GM12872 (cell line): ENCODE results near the gene ELN.

Source experiments
- TF ChIP-seq, protein P1 (sequence below): IDR thresholded peaks from 3 replicates; pipeline ENCODE4 v1.5.1; 2011; ENCODE audit warnings: low read depth, mild to moderate bottlenecking, low read length, moderate library complexity; ENCODE audit not compliant: insufficient read depth

The ELN gene

DNA sequence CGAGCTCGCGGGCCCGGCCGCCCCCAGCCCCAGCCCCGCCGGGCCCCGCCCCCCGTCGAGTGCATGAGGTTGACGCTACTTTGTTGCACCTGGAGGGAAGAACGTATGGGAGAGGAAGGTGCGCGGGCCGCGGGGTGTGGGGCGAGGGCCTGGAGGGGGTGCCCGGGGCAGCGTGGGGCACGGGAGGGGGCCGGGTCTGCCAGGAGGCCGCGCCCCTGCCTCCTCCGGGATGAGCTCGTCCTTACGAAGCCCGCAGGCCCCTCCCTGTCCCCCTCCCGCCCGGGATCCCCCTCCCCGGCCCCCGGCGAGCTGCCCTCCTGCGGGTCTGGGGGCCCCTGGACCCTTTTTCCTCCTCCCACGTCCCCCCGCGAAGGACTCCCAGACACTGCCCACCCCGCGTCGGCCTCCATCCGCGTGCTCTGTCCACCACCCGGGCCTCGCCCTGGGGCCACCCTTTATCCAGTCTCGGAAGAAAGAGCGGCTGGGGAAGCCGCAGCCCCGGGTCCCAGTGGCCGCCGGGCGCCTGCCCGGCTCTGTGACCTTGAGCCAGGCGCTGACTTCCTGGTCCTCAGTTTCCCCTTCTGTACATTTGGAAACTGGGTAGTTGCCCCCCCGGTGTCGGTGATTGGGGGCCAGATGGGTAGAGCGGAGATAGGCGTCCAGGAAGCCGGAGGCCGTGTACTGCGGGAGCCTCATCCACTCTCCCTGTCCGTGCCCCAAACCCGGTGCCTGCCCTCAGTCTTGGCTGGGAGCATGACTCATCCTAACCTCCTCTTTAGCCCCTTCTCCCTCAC is 56.2 kb downstream of the ELN start:
- TF ChIP-seq, protein P1, sequence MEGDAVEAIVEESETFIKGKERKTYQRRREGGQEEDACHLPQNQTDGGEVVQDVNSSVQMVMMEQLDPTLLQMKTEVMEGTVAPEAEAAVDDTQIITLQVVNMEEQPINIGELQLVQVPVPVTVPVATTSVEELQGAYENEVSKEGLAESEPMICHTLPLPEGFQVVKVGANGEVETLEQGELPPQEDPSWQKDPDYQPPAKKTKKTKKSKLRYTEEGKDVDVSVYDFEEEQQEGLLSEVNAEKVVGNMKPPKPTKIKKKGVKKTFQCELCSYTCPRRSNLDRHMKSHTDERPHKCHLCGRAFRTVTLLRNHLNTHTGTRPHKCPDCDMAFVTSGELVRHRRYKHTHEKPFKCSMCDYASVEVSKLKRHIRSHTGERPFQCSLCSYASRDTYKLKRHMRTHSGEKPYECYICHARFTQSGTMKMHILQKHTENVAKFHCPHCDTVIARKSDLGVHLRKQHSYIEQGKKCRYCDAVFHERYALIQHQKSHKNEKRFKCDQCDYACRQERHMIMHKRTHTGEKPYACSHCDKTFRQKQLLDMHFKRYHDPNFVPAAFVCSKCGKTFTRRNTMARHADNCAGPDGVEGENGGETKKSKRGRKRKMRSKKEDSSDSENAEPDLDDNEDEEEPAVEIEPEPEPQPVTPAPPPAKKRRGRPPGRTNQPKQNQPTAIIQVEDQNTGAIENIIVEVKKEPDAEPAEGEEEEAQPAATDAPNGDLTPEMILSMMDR: no peak

DNA sequence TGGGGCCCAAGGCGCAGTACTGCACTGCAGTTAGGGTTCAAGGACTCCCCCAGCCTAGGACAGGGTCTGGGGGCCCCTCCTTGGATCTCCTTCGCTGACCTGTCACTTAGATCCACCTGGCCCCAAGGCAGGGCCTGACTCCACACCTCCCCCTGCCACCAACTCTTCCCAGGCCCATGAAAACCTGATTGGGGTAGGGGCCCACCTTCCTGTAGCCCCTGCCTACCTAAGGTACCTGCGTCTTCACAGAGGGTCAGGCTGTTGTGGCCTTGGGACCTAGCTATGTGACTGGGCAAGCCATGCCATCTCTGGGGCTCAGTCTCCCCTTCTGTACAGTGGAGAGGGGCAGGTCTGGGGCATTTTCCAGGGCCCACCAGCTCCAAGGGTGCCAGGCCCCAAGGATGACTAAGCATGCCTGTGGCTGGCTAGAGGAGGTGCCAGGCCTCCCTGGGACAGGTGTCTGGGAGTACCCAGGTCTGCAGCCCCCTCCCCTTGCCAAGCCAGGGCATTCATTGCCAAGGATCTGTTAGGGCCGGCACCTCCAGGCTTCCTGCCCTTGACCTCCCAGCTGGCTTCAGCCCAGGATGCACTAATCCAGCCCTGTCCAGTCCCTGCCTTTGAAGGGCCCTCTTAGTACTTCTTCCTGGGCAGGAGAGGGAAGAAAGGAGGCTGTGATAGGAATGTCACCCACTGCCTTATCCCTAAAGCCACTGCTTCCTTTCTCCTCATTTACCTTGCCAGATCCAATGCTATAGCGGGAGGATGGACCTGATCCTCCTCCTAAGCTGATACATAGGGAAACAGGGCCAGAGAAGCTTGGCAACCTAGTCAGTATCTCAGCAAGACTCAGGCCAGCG is 57.0 kb downstream of the ELN start:
- TF ChIP-seq, protein P1: no peak

DNA sequence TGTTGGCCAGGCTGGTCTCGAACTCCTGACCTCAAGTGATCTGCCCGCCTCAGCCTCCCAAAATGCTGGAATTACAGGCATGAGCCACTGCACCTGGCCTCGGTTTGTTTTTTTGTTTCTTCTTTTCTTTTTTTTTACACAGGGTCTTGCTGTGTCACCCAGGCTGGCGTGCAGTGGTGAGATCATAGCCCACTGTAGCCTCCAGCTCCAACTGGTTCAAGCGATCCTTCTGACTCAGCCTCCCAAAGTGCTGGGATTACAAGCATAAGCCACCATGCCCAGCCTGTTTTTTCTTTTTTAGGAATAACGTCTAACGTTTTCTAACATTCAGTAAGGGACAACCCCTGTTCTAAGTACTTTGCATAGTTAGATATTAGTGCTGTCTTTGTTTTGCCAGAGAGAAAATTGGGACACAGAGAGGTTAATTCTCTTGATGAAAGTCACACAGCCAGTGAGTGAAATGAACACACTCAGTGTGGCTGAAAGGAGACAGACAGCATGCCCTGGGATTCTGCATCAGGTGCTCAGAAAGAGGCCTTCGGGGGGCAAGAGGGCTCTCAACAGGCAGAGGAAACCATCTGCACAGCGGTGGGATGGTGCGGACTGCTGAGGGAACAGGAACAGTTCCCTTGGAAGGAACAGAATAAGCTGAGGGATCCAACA is 59.9 kb downstream of the ELN start:
- TF ChIP-seq, protein P1: no peak

DNA sequence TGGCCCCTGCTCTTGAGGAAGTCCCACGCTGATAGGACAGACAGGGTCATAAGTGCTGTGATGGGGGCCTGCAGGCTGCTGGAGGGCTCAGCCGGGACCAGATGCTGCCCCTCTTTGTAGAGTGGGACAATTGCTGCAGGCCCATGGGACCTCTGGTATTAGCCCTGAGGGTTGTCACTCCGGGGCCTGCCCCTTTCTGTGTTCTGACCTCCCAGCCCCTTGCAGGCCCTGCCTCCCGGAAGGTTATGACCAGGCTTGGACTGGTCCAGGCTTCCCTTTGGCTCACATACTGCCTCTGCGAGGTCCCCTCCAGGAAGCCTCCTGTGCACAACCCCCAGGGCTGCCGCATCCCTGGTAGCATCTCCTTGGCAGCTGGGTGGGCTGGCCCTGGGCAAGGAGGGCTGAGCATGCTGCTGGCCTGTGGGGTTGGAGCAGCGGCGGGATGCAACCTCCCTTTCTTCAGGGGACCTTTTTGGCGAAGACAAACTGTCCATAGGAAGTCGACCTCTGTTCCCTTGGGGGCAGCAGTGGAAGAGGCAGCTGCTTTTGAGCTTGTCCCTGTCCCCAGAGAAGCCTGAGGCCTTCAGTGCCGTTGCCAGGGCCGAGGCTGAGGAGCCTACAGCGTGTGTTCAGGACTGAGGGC is 64.5 kb downstream of the ELN start:
- TF ChIP-seq, protein P1: no peak

DNA sequence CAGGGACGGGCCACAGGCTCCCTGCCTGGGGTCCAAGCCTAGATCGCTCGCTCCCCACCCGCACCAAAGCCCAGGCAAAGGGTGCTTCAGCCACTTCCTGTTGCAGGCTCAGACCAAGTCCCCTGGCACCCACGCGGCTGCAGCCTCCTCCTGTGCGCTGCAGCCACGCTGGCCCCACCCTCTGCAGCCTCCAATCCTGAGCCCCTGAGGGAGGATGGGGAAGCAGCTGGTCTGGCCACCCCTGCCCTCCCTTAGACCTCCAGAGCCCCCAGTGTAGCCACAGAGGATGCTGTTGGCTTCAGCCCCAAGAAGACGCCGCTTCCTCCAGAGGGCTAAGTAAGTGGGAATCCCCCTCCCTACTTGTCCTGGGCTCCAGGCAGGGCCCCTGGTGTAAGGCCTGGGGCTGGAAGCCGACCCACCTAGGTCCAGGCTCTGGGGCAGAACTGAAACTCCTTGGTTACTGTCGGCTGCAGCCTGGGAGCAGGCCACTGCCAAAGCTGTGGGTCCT is 65.0 kb downstream of the ELN start:
- TF ChIP-seq, protein P1: no peak

DNA sequence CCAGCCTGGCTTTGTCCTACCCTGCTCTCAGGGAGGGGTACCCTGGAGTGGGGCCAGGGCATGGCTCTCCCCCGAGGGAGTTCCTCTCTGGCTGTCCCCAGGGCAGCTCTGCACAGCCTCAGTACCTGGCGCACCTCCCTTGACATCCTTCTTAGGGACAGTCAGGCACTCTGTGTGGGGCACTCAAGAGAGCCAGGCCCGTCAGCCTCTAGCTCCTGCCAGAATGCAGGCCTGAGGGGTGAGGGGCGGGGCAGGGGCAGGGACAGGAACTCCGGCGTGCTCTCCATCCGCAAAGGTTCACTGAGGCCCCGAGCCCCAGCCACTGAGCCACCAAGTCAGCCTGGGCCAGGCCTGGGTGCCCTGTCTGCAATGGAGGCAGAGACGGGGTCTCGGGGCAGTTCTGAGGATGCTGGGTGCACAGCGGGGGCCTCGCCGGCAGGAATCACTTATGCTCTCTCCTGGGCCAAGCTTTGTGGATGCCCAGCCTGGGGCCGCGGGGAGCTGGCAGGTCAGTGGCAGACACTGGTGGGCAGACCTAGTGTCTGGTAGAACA is 65.8 kb downstream of the ELN start:
- TF ChIP-seq, protein P1: no peak
